Measurements from ENCODE around the gene NXF1.

- no peak for TF ChIP-seq CTCF (IDR thresholded peaks at IDR 0.05)
- TF ChIP-seq POLR2A (IDR thresholded peaks at IDR 0.05): no peak
Observed at GRCh38 chr11:62747475-62748160, 57.6 kb downstream of the NXF1 start.
